NCI-H1694 (cell line): Measurements from ENCODE around the gene ASPA.

ENCODE experiments used
- DNase-seq: peaks from one replicate; lab custom pipeline; 2025; lab: John Stamatoyannopoulos, UW

ASPA gene

GRCh38 chr17:3534881-3535252 lies 59.1 kb downstream of the ASPA start:
- DNase-seq: no peak

GRCh38 chr17:3535253-3535995 lies 59.6 kb downstream of the ASPA start:
- DNase-seq: no peak

GRCh38 chr17:3536716-3537115 lies 60.9 kb downstream of the ASPA start:
- DNase-seq: peak; percentile 5

GRCh38 chr17:3539881-3540540 lies 64.2 kb downstream of the ASPA start:
- no peak for DNase-seq

- no peak for DNase-seq
Measured at GRCh38 chr17:3542410-3543088, 66.8 kb downstream of the ASPA start.

- no peak for DNase-seq
Measured at GRCh38 chr17:3543453-3543852, 67.7 kb downstream of the ASPA start.

- no peak for DNase-seq
Measured at GRCh38 chr17:3544365-3544764, 68.6 kb downstream of the ASPA start.

GRCh38 chr17:3545151-3545550 lies 69.4 kb downstream of the ASPA start:
- no peak for DNase-seq

GRCh38 chr17:3546521-3546920 lies 70.7 kb downstream of the ASPA start:
- DNase-seq: no peak

- no peak for DNase-seq
Measured at GRCh38 chr17:3546997-3547396, 71.2 kb downstream of the ASPA start.

GRCh38 chr17:3547628-3548027 lies 71.8 kb downstream of the ASPA start:
- DNase-seq: no peak

- no peak for DNase-seq
Measured at GRCh38 chr17:3549610-3550162, 73.9 kb downstream of the ASPA start.

GRCh38 chr17:3551189-3551588 lies 75.4 kb downstream of the ASPA start:
- no peak for DNase-seq

GRCh38 chr17:3552916-3553315 lies 77.1 kb downstream of the ASPA start:
- no peak for DNase-seq
